Stimulated activated CD8-positive, alpha-beta memory T cell treated with anti-CD3 and anti-CD28 coated beads, Interleukin-7, amount 100 ng/mL, for 24 hours (primary cell): ENCODE measurements around the gene LRIG3.
"Not testable (repeated sequence)": the region's sequence is repeated elsewhere in the genome, so short reads cannot be mapped to it uniquely, and the experiment has no call there.

Experiments
- DNase-seq: peaks from one replicate; pipeline ENCODE4 v3.0.0-alpha.2; 2020; ENCODE audit warnings: low read depth

The LRIG3 gene

DNA sequence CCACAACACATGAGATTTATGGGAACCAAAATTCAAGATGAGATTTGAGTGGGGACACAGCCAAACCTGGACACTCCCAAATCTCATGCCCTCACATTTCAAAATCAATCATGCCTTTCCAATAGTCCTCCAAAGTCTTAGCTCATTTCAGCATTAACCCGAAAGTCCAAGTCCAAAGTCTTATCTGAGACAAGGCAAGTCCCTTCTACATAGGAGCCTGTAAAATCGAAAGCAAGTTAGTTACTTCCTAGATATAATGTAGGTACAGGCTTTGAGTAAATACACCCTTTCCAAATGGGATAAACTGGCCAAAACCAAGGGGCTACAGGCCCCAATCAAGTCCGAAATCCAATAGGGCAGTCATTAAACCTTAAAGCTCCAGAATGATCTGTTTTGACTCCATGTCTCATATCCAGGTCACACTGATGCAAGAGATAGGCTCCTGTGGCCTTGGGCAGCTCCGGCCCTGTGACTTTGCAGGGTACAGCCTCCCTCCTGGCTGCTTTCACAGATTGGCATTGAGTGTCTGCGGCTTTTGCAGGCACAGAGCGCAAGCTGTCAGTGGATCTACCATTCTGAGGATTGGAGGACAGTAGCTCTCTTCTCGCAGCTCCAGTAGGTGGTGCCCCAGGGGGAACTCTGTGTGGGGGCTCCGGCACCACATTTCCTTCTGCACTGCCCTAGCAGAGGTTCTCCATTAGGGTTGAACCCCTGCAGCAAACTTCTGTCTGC, 60.1 kb downstream of the LRIG3 start:
- no peak for DNase-seq

DNA sequence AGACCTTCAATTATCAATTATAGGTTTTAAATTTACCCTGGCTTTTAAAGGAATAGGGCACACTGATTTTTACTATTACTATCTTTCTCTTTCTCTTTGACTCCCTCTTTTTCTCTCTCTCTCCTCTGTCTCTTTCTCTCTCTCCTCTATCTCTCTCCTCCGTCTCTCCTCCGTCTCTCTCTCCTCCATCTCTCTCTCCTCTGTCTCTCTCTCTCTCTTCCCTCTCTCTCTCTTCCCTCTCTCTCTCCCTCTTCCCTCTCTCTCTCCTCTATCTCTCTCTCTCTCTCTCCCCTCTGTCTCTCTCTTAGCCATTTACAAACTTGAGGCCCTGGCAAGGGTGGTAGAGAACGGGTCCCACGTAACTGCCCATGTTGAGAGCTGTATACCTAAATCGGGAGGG, 62.3 kb downstream of the LRIG3 start:
- no peak for DNase-seq

DNA sequence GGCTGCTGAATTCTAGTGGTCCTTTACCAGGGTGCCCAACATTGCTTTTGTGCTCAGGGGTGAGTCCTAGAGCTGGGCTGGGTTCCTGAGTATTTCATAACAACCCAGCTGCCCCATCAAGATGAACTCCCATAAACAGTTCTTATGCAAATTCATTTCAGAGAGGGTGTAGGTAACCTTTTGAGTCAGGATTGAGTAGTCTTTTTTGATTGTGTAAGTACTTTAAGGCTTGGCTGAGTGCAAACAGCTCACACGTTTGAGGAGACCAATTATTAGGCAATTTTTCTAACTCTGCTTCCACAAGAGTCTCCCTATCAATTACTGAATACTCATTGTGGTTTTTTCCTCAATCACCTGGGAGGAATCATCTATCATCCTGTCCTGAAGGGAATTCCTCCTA, 63.1 kb downstream of the LRIG3 start:
- DNase-seq = not testable (repeated sequence)

DNA sequence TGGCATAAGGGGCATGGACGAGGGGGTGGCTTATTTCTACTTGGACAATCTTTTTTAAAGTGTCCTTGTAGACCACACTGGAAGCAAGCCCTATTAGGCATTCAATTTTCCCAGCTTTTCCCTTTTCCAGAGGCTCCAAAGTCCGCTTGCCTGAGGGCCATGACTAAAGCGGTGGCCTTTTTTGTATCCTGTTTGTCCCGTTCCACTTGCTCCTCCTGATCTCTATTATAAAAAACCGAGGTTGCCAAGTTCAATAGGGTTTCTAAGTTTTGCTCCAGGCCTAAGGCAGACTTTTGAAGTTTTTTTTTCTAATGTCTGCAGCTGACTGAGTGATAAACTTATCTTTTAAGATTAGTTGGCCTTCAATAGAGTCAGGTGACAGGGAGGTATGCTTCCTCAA, 64.7 kb downstream of the LRIG3 start:
- not testable (repeated sequence) for DNase-seq

DNA sequence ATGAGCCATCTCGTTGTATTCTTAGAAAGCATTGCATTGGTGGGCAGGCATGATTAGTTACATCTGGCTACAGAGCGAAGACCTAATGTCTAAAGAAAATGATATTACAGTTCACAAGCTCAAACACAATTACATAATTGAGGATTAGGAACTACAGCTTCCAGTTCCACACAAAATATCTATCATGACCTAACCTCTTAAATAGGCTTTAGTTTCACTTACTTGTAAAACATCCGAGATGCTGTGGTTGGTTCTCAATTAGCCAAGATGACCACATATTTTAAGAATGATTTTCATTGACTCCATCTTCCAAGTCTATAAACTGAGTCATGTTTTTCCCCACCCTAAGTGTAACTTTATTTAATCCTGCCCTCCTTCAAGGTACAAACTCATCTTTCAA, 69.5 kb downstream of the LRIG3 start:
- no peak for DNase-seq

DNA sequence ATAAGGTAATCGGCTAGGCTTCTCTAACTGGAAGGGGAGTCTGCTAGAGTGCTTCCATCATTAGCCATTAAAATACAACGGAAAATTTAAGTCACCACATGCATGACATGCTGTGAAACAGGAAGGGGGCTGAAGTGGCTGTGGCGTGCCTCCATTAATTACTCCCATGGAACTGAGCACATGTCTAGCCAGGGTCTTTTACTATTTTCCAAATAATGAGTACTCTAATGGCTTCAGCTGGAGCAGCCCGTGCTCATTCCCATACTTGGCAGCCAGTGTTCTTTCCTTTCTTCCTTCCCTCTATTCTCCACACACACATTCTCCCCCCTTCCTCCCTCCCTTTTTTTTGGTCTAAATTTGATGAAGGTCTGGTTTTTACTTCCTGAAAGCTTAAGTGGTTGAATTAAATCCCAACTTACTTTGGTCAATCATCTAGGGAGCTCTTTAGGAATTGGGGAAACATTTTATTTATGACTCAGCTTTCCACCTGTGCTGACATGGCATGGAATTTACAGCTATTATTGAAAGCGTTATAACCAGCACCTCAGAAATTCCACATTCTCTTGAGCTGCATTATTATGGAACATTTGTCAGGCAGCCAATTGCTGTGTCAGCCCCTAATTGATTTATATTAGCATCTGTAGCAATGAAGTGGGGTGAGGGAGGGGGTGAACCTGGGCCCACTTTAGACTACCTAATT, 72.3 kb downstream of the LRIG3 start:
- DNase-seq = no peak

DNA sequence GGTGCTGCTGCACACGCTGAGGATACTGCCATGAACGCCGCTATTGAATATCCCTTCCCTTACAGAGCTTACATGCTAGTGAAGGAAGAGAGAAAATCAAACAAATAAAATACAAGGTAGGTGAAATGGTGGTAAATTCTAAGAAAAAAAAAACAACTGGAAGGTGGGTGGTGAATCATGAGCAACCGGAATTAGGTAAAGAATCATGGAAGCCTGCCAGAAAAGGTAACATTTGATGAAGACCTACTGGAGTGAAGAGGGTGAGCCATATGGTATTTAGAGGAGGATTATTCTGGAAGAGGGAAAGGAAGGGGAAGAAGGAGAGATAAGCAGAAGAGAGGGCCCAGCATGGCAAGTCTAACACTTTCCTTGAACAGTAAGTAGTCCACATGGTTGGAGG, 76.1 kb downstream of the LRIG3 start:
- no peak for DNase-seq

DNA sequence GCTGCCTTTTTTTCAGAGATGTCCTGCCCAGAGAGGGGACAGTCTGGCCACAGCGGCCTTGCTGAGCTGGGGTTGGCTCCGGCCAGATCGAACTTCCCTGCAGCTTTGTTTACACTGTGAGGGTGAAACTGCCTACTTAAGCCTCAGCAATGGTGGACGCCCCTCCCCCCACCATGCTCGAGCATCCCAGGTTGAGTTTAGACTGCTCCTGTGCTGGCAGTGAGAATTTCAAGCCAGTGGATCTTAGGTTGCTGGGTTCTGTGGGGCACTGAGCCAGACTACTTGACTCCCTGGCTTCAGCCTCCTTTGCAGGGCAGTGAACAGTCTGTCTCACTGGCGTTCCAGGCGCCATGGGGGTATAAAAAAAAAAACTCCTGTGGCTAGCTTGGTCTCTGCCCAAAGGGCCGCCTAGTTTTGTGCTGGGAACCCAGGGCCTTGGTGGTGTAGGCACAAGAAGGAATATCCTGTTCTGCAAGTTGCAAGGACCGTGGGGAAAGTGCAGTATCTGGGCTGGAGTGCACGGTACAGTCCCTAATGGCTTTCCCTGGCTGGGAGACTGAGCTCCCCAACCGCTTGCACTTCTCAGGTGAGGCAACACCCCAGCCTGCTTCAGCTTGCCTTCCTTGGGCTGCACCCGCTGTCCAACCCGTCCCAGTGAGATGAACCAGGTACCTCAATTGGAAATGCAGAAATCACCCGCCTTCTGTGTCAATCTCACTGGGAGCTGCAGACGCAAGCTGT, 79.1 kb downstream of the LRIG3 start:
- DNase-seq = no peak

DNA sequence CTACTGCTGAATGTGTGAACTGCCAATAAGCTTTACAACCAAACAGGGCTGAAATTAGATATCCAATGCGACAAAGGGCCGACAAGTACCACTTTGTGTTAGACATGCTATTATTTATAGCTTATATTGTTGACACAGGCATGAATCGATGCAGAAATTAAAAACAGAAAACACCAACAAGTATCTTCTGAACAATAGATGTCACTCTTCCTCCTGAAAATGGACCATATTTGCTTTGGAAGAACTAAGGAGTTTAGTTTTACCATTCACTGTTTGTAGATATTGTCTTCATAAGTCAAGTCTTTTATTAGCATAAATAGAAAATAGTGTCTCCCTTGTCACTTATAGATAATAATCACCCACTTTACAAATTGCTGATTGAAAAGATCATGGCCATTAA, 86.5 kb downstream of the LRIG3 start:
- DNase-seq = no peak

DNA sequence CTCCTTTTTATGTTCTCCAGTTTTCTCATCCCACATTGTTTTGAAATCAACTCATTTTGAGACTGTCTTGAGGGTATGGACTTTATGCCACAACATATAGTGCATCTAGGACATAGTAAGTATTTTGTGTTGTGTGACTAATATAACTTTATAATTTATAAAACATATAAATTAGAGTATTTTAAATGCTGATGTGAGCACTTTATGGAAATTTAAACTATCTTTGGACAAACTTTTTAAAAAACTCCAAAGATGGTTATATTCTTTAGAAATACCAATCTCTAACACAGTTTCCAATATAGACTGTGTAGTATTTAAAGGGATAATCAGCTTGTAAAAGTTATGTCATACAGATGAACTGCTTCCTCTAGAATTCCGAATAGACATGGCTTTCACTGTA, 87.4 kb downstream of the LRIG3 start:
- no peak for DNase-seq
